Stimulated activated naive CD8-positive, alpha-beta T cell treated with anti-CD3 and anti-CD28 coated beads, Interleukin-15, Interleukin-2, amounts not matched to agents 100 ng/mL and 50 ng/mL, for 24 hours (primary cell): ENCODE results near the gene KLK3.
"Not testable (repeated sequence)": the region's sequence is repeated elsewhere in the genome, so short reads cannot be mapped to it uniquely, and the experiment has no call there.

ENCODE experiments used
- H3K27ac Mint-ChIP-seq: one replicate; pipeline ENCODE4 v1.8.0; 2021; ENCODE audit warnings: mild to moderate bottlenecking, mixed read lengths
- H3K27me3 Mint-ChIP-seq: one replicate; pipeline ENCODE4 v1.8.0; 2021; ENCODE audit warnings: mixed read lengths
- H3K36me3 Mint-ChIP-seq: one replicate; pipeline ENCODE4 v1.8.0; 2021; ENCODE audit warnings: low read depth, mixed read lengths
- H3K4me1 Mint-ChIP-seq: one replicate; pipeline ENCODE4 v1.8.0; 2021; ENCODE audit warnings: low read depth, mixed read lengths
- H3K4me3 Mint-ChIP-seq: one replicate; pipeline ENCODE4 v1.8.0; 2021; ENCODE audit warnings: mild to moderate bottlenecking, mixed read lengths
- H3K9me3 Mint-ChIP-seq: one replicate; pipeline ENCODE4 v1.8.0; 2021; ENCODE audit warnings: mixed read lengths

Gene KLK3

GRCh38 chr19:50896089-50896590 is 41.4 kb downstream of the KLK3 start:
- H3K9me3 Mint-ChIP-seq, H3K4me1 Mint-ChIP-seq, H3K27ac Mint-ChIP-seq, H3K4me3 Mint-ChIP-seq, H3K36me3 Mint-ChIP-seq: not testable (repeated sequence)
- H3K27me3 Mint-ChIP-seq, result peaks cover 32% of the 10 kb centered on the region

GRCh38 chr19:50896591-50897190 is 42.0 kb downstream of the KLK3 start:
- Mint-ChIP-seq H3K4me1 (no peaks in the 10 kb centered on the region), H3K36me3 (no peaks in the 10 kb centered on the region), H3K27ac (no peak overlapping the region), H3K9me3 (no peaks in the 10 kb centered on the region), H3K27me3 (peaks cover 32% of the 10 kb centered on the region), H3K4me3 (no peak overlapping the region)

- no peak overlapping the region for H3K27ac Mint-ChIP-seq
- no peaks in the 10 kb centered on the region for H3K4me1 Mint-ChIP-seq
- H3K9me3 Mint-ChIP-seq, result no peaks in the 10 kb centered on the region
- H3K4me3 Mint-ChIP-seq, result no peak overlapping the region
- no peaks in the 10 kb centered on the region for H3K36me3 Mint-ChIP-seq
- H3K27me3 Mint-ChIP-seq, result peaks cover 27% of the 10 kb centered on the region
These were observed 42.5 kb downstream of the KLK3 start for GRCh38 chr19:50897191-50897607.

- Mint-ChIP-seq H3K9me3 (no peaks in the 10 kb centered on the region), H3K36me3 (no peaks in the 10 kb centered on the region), H3K27ac (no peak overlapping the region), H3K27me3 (peaks cover 27% of the 10 kb centered on the region), H3K4me3 (no peak overlapping the region), H3K4me1 (no peaks in the 10 kb centered on the region)
These were observed 42.9 kb downstream of the KLK3 start for GRCh38 chr19:50897612-50898011.

- no peaks in the 10 kb centered on the region for H3K4me1 Mint-ChIP-seq
- H3K36me3 Mint-ChIP-seq, result no peaks in the 10 kb centered on the region
- H3K9me3 Mint-ChIP-seq, result no peaks in the 10 kb centered on the region
- peaks cover 27% of the 10 kb centered on the region for H3K27me3 Mint-ChIP-seq
- no peak overlapping the region for H3K27ac Mint-ChIP-seq
- H3K4me3 Mint-ChIP-seq, result no peak overlapping the region
These were observed 43.3 kb downstream of the KLK3 start for GRCh38 chr19:50898018-50898417.

- Mint-ChIP-seq H3K4me3 (no peak overlapping the region), H3K9me3 (no peaks in the 10 kb centered on the region), H3K36me3 (no peaks in the 10 kb centered on the region), H3K27me3 (peaks cover 30% of the 10 kb centered on the region), H3K27ac (no peak overlapping the region), H3K4me1 (no peaks in the 10 kb centered on the region)
These were observed 44.9 kb downstream of the KLK3 start for GRCh38 chr19:50899569-50899968.

GRCh38 chr19:50902640-50903039 is 47.9 kb downstream of the KLK3 start:
- H3K36me3 Mint-ChIP-seq, result no peaks in the 10 kb centered on the region
- no peaks in the 10 kb centered on the region for H3K4me1 Mint-ChIP-seq
- no peak overlapping the region for H3K4me3 Mint-ChIP-seq
- H3K27ac Mint-ChIP-seq, result no peak overlapping the region
- H3K9me3 Mint-ChIP-seq, result no peaks in the 10 kb centered on the region
- peaks cover 39% of the 10 kb centered on the region for H3K27me3 Mint-ChIP-seq

- peaks cover 58% of the 10 kb centered on the region for H3K27me3 Mint-ChIP-seq
- no peaks in the 10 kb centered on the region for H3K36me3 Mint-ChIP-seq
- no peaks in the 10 kb centered on the region for H3K9me3 Mint-ChIP-seq
- no peak overlapping the region for H3K4me3 Mint-ChIP-seq
- H3K4me1 Mint-ChIP-seq, result no peaks in the 10 kb centered on the region
- no peak overlapping the region for H3K27ac Mint-ChIP-seq
These were observed 51.5 kb downstream of the KLK3 start for GRCh38 chr19:50906217-50906616.

GRCh38 chr19:50908336-50908735 is 53.6 kb downstream of the KLK3 start:
- Mint-ChIP-seq H3K36me3 (no peaks in the 10 kb centered on the region), H3K27me3 (peaks cover 67% of the 10 kb centered on the region), H3K9me3 (no peaks in the 10 kb centered on the region), H3K4me3 (no peak overlapping the region), H3K4me1 (no peaks in the 10 kb centered on the region), H3K27ac (no peak overlapping the region)

GRCh38 chr19:50909240-50910070 is 54.7 kb downstream of the KLK3 start:
- Mint-ChIP-seq H3K4me3 (no peak overlapping the region), H3K4me1 (no peaks in the 10 kb centered on the region), H3K27ac (no peak overlapping the region), H3K9me3 (no peaks in the 10 kb centered on the region), H3K27me3 (peaks cover 64% of the 10 kb centered on the region), H3K36me3 (no peaks in the 10 kb centered on the region)
